HG03103 (cell line): ENCODE data around the gene NSD2.
A peak's percentile ranks its signal among the peaks of the same experiment; 100 is the strongest.
"Not testable (repeated sequence)": the region's sequence is repeated elsewhere in the genome, so short reads cannot be mapped to it uniquely, and the experiment has no call there.

Experiments
- ATAC-seq: cut with Tn5 transposase; IDR thresholded peaks from one replicate; pipeline ENCODE4 v1.9.1; 2021; ENCODE audit warnings: low read depth; ENCODE audit not compliant: unreplicated experiment

Gene NSD2

DNA sequence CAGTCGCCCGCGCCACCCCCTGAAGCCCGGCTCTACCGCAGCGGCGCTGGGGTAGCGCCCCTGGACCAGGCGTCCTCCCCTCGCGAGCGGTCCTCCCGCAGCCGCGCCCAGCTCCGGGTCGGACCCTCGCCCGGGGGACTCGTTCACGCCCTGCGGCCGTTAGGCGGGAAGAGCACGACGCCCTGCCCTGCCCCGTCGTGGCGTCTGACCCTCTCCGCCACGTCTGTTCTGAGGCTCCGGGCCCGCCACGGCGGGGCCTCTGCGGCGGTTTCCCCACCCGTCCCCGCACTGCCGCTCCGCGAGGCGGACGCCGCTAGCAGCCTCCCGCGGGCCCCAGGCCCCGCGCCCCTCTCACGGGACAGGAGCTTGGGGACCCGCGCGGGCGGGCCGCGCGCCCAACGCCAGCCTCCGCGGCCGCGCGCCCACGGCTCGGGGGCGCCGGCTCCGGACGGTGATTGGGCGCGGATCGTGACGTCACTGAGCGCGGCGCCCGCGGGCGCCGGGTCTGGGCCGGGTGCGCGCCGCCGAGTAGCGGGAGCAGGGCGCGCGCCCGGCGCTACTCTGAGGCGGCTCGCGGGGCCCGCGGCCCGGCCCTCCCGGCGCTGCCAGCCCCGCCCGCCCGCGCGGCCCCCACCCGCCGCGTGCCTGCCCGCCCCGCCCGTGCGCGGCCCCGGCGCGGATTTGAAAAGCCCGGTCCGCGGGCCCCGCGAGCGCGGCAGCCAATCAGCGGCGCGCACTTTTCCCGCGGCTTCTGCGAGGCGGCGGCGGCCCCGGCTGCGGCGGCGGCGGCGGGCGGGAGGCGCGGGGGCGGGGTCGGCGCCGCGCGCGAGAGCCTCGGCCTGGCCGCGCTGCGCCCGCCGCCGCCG, at the start of gene NSD2:
Gene NSD2 (plus strand): TSS at position 816 of the 866 bp plus-strand sequence. CDS start 29,262 bp downstream, outside the sequence.
- peak; percentile 51 for ATAC-seq

- no peak for ATAC-seq
These were observed 49.3 kb upstream of the NSD2 start for GRCh38 chr4:1821679-1822567.

GRCh38 chr4:1822568-1823544, 48.3 kb upstream of the NSD2 start:
- no peak for ATAC-seq

- ATAC-seq = no peak
These were observed 47.7 kb upstream of the NSD2 start for GRCh38 chr4:1823545-1823932.

DNA sequence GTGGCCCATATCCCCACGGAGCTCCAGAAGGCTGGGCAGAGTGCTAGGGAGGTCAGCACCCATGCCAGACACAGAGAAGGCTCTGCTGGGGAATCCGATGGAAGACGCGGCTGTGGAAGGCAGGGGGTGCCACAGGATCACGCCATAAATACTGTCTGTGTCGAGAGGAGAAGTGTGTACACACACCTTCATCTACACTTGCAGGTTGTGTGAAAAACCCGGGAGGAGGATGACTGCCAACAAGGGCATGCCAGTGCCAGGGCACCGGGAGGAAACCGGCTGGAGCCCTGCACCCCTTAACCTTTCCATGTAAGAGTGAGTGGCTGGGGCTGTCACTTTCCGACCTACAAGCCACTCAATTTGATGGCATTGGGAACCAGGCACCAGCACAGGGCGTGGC, 46.4 kb upstream of the NSD2 start:
- no peak for ATAC-seq

DNA sequence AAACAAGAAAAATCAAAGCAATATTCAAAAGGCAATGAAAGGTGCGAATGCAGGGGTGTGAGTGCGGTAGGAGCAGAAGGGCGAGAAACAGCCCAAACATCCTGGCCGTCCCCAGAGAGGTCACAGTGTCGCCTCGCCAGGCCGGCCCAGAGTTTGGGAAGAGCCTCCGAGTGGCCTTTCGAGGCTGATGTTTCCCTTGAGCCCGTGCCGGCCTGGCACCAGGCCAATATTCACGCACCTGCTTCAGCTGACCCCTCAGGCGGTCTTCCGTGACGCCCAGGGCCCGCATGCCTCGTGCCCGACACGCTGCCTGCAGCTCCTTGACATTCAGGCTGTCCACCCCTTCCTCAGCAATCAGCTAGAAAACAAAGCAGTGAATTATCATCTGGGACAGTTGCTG, 45.9 kb upstream of the NSD2 start:
- no peak for ATAC-seq

GRCh38 chr4:1826531-1827350, 44.5 kb upstream of the NSD2 start:
- ATAC-seq = no peak

GRCh38 chr4:1830234-1830633, 41.0 kb upstream of the NSD2 start:
- ATAC-seq = no peak

- no peak for ATAC-seq
These were observed 40.5 kb upstream of the NSD2 start for GRCh38 chr4:1830642-1831228.

GRCh38 chr4:1831331-1831730, 39.9 kb upstream of the NSD2 start:
- no peak for ATAC-seq

DNA sequence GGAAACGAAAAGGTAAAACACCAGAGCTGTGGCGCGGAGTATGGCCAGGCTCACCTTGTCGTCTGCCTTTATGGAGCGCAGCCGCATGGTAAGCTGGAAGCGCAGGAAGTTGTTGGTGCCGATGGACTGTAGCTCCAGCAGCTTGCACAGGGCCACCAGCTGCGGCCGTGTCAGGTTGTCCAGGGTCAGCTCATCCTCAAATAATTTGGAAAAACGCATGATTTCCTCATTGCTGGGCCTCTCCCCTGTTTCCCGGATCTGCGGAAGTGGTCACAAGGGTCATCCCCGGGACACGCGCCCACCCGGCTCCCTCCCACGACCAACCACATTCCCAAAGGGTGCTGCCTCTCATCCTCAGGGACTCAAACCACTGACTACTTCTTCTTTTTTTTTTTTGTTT, 38.5 kb upstream of the NSD2 start:
- no peak for ATAC-seq

DNA sequence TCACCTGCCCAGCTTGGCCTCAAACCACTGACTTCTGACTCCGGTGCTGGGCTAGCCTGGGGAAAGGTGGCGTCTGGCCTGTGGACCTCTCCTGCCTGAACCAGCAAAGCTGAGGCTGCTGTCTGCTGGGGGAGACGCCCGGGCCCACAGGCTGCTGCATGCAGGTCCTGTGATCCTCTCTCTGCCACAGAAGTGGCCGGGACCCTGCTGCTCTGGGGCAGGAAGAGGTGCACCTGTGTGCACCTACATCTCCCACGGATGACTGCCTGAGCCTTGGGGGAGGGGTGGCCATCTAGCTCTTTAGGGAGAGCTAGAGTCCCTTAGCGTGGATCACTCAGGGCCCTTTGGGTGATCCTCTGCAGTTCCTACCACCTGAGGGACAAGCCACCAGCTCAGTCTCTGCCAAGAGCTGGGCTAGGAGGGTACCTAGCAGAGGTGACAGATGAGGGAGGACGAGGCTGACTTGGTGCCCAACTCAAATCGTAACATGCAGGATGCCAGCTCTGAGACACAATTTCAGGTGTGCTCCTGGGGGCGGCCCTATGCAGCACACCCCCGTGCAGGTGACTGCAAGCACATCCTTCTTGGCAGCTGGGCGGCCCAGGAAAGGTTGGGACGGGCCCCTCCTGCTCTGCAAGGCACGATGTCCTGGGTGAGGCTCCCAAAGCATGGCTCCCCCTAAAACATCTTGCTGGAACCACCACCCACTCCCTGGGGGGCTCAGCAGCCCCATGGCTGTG, 37.7 kb upstream of the NSD2 start:
- ATAC-seq = no peak

DNA sequence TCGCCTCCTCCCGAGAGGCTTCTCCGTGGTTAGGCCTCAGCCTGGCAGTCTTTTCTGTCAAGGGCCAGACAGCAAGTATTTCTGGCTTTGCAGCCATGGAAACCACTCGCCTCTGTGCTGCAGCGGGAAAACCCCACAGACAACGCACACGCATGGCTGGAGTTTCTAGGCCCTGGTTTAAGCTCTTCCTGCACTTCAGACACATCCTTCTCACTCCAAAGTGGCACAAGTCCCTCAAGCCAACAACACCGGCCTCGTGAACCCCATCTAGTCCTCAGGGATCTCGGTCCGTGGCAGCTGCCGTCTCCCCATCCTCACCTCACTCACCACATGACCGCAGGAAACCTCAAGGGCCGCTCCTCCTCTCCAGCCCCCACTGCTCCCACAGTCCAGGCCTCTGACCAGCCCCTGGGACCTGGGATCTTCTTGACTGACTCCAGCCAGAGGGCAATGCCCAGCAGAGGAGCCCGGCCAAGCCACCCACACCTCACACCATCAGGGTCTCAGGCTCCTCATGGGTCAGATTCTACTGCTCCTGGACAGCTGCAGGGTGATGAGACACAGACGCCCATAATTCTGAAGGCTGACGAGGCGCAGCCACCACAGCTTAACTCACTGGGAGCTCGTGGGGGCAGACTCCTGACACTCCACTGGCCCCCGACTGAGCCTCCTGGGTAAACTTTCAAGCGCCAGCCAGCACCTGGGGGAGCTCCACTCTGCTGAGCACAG, 37.0 kb upstream of the NSD2 start:
- no peak for ATAC-seq

GRCh38 chr4:1835836-1836235, 35.4 kb upstream of the NSD2 start:
- not testable (repeated sequence) for ATAC-seq

DNA sequence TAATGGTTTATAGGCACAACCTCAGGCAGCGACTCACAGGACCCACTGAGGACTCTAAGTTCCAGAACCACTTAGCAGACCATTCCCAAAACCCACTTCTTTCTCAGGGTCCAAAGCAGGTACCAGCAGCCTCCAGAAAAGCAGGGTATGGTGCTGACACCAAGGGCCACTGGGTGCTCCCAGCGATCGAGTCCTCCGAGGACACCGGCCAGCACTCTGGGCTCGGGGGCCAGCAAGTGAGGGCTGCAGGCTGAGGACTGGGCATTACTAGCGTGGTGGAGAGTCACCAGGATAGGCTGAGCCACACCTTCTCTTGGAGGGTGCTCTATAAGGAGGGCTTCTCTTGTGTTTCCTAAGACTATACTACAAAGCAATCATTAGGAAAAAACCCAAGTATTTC, 34.5 kb upstream of the NSD2 start:
- no peak for ATAC-seq

DNA sequence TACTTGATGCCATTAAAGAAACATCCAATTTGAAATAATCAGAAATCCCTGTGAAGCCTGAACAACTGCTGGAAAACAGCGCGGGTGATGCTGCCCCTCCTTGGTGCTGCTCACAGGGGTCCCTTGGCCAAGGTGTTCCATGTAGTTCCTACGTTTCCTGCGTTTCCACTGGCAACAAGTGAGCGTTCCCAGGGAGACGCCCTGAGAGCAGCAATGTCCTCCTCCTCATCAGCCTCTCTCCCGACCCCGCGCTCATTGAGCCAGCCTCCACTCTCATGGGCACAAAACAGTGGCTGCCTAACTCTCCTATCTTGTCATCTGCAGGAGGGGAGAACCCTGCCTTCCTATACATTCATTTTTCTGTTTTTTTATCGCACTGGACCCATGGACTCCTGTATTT, 34.1 kb upstream of the NSD2 start:
- no peak for ATAC-seq

GRCh38 chr4:1839282-1839681, 31.9 kb upstream of the NSD2 start:
- no peak for ATAC-seq
